Measurements from ENCODE around the gene CNP. TPM values are rescaled to one million over a fixed set of nuclear protein-coding genes. Genes with fewer than 3 reads are reported as not detected.

The CNP gene
- total and polyA plus RNA-seq, 8 donors, result 53.4 to 75.4 (median 62.6) TPM

DNA sequence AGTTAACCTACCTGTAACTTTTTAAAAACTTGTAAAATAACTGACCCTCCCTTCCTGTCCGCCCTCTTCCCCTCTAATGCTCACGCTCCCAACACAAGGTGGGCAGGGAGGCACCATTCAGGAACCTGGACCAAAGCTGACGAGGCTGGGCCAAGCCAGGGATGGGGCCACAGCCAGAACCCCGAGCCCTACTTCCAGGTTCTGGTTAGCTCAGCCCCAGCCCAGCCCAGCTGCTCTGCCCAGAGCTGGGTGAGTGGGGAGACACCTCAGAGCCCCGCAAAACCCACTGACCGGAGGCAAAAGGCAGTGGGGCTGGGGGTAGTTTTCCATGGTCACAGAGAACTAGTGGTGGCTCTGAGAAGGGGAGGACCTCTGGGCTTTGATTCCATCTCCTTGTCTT is 7.4 kb downstream of the CNP start:
- H3K36me3 ChIP-seq, result peaks cover 0 to 94% of the 10 kb centered on the region in 2 donors

DNA sequence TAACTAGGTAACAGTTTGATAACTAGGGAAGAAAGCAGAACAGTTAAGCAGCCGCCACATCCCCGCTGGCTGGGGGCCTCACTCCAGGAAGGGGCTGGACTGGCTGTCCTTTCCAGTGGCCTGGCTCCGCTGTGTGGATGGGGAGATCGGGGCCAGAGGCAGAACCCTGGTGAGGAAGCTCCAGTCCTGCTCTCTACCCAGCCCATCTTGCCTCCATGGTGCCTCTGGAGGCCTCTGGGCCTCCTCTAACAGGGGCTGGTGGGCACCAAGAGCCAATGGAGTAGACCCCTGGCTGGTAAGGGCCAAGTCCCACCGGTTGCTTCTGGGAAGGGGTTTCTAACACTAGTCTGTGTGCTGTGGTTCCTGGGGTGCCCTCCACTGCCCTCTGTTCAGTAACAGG is 8.1 kb downstream of the CNP start:
- peaks cover 0 to 93% of the 10 kb centered on the region in 2 donors for H3K36me3 ChIP-seq
- ATAC-seq, result no peak

More for the DNA sequence above, 7.4 kb downstream of the CNP start:
- intact Hi-C loops (cut with DNase I), result no loop called here
- no peak for ATAC-seq
- H3K9me3 ChIP-seq, result no peaks in the 10 kb centered on the region
- H3K27me3 ChIP-seq, result no peaks in the 10 kb centered on the region
- H3K4me3 ChIP-seq, result no peak overlapping the region
- TF ChIP-seq, protein P1, sequence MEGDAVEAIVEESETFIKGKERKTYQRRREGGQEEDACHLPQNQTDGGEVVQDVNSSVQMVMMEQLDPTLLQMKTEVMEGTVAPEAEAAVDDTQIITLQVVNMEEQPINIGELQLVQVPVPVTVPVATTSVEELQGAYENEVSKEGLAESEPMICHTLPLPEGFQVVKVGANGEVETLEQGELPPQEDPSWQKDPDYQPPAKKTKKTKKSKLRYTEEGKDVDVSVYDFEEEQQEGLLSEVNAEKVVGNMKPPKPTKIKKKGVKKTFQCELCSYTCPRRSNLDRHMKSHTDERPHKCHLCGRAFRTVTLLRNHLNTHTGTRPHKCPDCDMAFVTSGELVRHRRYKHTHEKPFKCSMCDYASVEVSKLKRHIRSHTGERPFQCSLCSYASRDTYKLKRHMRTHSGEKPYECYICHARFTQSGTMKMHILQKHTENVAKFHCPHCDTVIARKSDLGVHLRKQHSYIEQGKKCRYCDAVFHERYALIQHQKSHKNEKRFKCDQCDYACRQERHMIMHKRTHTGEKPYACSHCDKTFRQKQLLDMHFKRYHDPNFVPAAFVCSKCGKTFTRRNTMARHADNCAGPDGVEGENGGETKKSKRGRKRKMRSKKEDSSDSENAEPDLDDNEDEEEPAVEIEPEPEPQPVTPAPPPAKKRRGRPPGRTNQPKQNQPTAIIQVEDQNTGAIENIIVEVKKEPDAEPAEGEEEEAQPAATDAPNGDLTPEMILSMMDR (IDR thresholded peaks at IDR 0.05), result no peak
- H3K4me1 ChIP-seq, result peaks cover 0 to 33% of the 10 kb centered on the region in 2 donors
- H3K27ac ChIP-seq, result no peak overlapping the region
- peak in 1 of 4 donors; percentile 70 for DNase-seq

DNA sequence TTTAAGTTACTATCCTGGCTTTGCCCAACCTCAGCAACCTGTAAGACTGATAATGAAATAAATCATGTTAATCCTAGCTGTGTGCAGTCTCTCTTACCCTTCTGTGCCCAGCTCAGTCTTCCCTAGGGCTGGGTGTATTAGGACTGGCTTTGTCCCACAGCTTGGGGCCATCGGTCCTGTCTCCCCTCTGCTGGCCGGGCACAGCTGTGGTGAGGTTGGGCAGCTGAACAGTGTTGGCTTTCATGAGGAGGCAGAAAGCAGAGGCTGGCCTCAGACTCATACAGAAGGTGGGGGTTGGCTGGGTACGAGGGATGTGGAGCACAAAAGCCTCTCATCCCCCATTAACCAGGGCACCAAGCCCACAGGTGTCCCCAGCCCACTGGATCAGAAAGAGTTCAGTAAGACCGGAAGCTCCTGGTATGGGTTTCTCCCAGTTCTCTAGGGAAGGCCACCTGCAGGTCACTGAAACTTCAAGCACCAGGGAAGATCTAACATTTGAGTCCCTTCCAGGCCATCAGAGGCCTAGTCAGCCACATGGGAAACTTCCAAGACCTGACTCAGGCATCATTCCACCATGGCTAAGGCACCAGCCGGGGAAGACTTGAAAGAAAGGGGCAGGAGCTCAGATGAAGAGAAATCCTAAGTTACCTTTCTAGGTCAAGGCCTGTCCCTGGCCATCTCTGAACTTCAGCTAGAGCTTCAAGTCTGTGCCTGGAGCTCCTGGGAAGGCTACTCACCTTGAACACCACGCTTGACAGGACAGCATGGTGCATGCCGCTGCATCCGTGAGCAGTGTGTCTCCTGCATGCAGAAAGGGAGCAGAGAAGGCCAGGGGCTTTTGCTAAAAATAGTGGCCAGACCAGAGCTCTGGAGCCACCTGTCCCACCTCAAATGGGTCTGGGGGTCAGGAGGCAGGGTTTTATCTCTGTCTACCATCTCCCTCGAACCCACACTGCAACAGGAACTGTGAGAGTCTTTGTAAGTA is 8.8 kb downstream of the CNP start:
- intact Hi-C loops (cut with DNase I), result no loop called here

More for the DNA sequence above, 8.1 kb downstream of the CNP start:
- peaks cover 0 to 28% of the 10 kb centered on the region in 2 donors for H3K4me1 ChIP-seq
- peak in 1 of 4 donors; percentile 66 for DNase-seq
- no peaks in the 10 kb centered on the region for H3K27me3 ChIP-seq
- TF ChIP-seq, protein P1 (IDR thresholded peaks at IDR 0.05), result no peak
- no peaks in the 10 kb centered on the region for H3K9me3 ChIP-seq
- no peak overlapping the region for H3K27ac ChIP-seq
- no peak overlapping the region for H3K4me3 ChIP-seq
- intact Hi-C loops (cut with DNase I), result no loop called here

DNA sequence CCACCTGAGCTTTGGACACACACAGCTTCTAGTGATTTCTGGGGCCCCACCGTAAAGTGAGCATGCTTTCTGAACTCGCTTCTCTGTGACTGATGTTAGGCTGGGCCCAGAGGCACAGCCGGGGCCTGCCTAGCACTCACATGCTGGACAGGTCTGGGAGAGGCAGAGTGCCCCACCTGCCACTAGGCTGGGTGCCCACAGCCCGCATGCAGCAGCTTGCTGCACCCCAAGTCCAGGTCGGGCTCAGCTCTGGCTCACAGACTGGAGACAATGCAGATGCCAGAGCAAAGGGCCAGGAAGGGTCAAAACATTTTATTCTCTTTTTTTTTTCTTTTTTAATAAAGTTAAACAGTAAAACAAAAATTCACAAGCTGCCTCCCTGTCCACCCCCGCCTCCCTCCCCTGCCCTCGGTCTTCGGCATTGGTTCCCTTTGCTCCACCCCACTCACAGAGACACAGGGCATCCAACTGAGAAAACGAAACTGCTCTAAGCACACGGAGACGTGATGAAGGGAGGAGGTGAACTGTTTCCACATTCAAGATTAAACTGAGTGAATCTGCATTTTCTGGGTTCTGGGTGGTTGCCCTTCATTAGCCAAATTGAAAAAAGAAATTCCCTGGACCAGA is 9.7 kb downstream of the CNP start:
- Histone ChIP-seq H3K27me3 (no peaks in the 10 kb centered on the region), H3K36me3 (peaks cover 0 to 99% of the 10 kb centered on the region in 2 donors), H3K4me3 (no peak overlapping the region), H3K4me1 (peaks cover 0 to 14% of the 10 kb centered on the region in 2 donors), H3K27ac (no peak overlapping the region), H3K9me3 (no peaks in the 10 kb centered on the region)
- peak in 1 of 4 donors; percentile 51 for DNase-seq
- no peak for ATAC-seq
- intact Hi-C loops (cut with DNase I), result no loop called here
- TF ChIP-seq, protein P1 (IDR thresholded peaks at IDR 0.05), result no peak

More for the DNA sequence above, 8.8 kb downstream of the CNP start:
- no peak overlapping the region for H3K4me3 ChIP-seq
- no peak overlapping the region for H3K27ac ChIP-seq
- DNase-seq, result peak in 1 of 4 donors; percentile 34
- H3K4me1 ChIP-seq, result peaks cover 0 to 21% of the 10 kb centered on the region in 2 donors
- peaks cover 0 to 97% of the 10 kb centered on the region in 2 donors for H3K36me3 ChIP-seq
- no peaks in the 10 kb centered on the region for H3K9me3 ChIP-seq
- TF ChIP-seq, protein P1 (IDR thresholded peaks at IDR 0.05), result no peak
- ATAC-seq, result no peak
- no peaks in the 10 kb centered on the region for H3K27me3 ChIP-seq

DNA sequence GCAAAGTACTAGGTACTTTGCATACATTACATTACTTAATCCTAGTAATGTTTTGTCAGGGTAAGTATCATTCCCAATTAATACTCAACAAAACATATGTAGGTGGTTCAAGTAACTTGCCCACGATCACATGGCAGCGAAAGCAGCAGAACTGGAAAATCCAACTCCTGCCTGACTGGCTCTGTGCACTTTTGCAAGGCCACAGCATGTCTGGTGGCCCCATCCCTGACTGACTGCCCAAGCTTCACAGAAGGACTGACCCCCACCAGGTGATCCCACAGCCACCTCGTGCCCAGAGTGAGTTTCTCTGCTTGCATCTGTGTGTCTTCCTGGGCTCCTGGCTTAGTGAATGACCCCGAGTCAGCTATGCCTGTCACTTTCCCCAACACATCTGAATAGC is 11.4 kb downstream of the CNP start:
- Histone ChIP-seq H3K27me3 (no peaks in the 10 kb centered on the region), H3K4me3 (no peak overlapping the region), H3K9me3 (no peaks in the 10 kb centered on the region), H3K27ac (no peak overlapping the region), H3K36me3 (peaks cover 0 to 99% of the 10 kb centered on the region in 2 donors), H3K4me1 (peaks cover 0 to 6% of the 10 kb centered on the region in 2 donors)
- TF ChIP-seq, protein P1 (IDR thresholded peaks at IDR 0.05), result no peak
- DNase-seq (peak in 2 of 4 donors; percentile 13 to 26), ATAC-seq (no peak)
- intact Hi-C loops (cut with DNase I), result no loop called here

All from left lung (tissue), 10 donors.